ENCODE measurements around the gene KCNH1.
"Not testable (repeated sequence)": the region's sequence is repeated elsewhere in the genome, so short reads cannot be mapped to it uniquely, and the experiment has no call there.

Gene KCNH1

GRCh38 chr1:210995931-210996330, 138.0 kb downstream of the KCNH1 start:
- DNase-seq: not testable (repeated sequence)

DNA sequence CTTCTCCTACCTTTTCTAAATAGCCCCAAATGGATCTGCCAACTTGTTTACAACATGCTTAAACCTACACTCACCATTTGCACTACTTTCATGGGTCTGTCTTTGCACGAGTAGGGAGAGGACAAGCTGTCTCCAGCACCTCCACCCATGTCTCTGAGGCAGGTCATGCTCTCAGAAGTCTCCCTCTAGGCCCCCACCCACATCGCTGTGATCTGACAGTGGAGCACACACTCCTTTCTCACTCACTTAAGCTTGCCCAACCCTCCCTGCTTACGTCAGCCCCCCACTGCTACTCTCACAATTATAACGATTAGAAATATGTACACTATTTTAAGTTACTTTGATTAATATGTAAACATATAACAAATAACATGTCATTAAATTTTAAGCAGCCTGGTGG, 141.1 kb downstream of the KCNH1 start:
- no peak for DNase-seq

DNA sequence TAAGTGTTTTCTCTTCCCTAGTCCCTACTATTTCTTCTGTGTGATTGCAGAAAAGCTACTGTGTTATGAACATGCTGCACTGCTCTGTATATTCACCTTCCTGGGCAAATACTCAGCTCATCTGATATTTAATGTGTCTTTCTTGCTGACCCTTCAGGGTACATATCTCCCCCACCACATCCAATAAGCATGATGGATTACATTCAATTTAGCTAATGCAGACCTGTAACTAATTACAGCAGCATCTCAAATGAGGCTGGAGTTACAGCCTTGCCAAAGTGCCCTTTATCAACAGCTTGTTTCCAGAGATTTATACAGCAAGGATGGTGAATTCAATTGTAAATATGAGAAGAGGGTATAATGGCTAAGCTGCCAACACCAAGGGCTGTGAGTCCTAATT, 144.0 kb downstream of the KCNH1 start:
- no peak for DNase-seq

- DNase-seq: no peak
These were observed 152.5 kb downstream of the KCNH1 start for GRCh38 chr1:210981490-210981889.

- no peak for DNase-seq
These were observed 153.9 kb downstream of the KCNH1 start for GRCh38 chr1:210980082-210980481.

GRCh38 chr1:210978974-210979354, 155.0 kb downstream of the KCNH1 start:
- no peak for DNase-seq

DNA sequence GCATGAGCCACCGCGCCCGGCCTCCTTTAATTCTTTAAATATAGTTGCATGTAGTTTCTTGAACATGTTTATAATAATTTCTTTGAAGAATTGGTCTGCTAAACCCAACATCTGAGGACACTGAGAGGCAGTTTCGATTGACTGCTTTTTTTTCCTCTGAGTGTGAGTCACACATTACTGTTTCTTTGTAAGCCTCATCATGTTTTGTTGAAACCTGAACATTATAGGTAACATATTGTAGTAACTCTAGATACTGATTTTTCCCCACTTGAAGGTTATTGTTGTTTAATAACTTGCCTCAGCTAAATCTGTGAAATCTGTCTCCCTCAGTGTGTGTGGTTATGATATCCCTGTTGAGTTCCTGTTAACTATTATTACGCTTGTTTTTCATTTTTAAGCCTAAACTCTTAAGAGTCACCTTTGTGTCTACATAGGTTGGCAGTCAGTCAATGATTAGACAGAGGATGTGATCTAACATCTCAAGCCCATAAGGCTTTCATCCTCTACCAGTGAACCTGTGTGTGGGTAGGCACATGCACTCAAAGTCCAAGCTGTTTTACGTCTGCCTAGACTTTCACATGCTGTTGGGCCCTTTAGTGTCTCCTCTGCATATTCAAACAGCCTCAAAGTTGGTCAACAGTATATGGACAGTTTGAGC, 155.5 kb downstream of the KCNH1 start:
- no peak for DNase-seq

- DNase-seq: no peak
These were observed 182.7 kb downstream of the KCNH1 start for GRCh38 chr1:210951279-210951678.

GRCh38 chr1:210949940-210950546, 183.9 kb downstream of the KCNH1 start:
- not testable (repeated sequence) for DNase-seq

DNA sequence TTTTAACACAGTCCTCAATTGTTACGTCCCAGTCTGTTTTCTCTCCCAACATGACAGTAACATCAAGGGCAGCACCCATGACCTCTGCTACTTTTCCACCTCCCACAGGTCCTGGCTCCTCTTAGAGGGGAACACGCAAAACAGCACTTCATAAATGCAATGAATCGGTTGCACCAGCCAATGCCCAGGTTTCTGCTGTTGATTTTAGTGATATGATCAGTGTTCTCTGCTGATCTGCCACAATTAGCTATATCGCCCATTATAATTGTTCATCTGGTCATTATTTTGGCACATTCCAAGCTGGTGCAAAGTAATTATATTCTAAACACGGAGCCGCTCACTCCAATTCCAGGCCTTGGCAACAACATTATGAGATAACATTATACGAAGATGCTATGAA, 184.5 kb downstream of the KCNH1 start:
- no peak for DNase-seq

GRCh38 chr1:210949039-210949438, 184.9 kb downstream of the KCNH1 start:
- DNase-seq: no peak

DNA sequence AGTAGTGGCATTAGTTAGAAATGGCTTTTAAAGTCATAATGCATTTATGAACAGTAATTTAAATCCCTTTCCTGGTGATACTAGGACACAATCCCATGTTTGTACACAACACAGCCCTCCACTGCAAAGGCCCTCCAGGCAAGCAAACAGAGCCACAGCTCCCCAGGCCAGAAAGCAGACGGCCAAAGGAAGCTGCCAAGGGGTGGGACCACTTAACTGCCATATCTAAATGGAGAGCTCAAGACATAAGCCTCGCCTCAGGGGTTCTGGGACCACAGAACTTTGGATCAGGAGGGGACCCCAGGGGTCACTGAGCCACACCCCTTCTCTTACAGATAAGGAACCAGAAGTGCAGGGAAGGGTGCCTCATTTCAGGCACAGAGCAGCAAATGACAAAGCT, 189.7 kb downstream of the KCNH1 start:
- no peak for DNase-seq

GRCh38 chr1:210942513-210942912, 191.4 kb downstream of the KCNH1 start:
- DNase-seq: no peak

GRCh38 chr1:210940081-210940617, 193.8 kb downstream of the KCNH1 start:
- no peak for DNase-seq

DNA sequence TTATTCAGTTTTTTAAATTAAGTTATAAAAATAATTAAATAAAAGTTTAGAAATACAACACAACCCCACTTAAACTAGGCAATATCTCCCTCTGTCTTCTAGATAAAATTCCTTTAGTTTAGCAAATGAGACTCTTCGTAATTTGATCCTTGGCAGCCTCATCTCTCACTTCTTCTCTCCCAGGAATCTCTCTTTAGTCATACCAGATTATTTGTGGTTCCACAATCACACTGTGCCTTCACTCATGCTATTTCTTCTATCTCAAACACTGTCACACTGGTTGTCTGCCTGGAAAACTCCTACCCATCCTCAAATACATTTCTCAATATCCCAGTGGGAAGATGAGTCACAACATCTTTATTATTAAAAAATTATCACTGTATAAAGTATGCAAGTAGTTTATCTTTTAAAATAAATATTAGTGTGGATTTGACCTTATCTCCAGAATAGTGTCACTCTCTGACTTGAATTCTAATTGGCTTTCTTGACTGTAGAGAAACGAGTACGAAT, 195.5 kb downstream of the KCNH1 start:
- no peak for DNase-seq

GRCh38 chr1:210937846-210938245, 196.1 kb downstream of the KCNH1 start:
- no peak for DNase-seq

- no peak for DNase-seq
These were observed 198.0 kb downstream of the KCNH1 start for GRCh38 chr1:210935905-210936304.

GRCh38 chr1:210932104-210932503, 201.8 kb downstream of the KCNH1 start:
- DNase-seq: no peak

GRCh38 chr1:210922666-210923065, 211.3 kb downstream of the KCNH1 start:
- DNase-seq: no peak

GRCh38 chr1:210920716-210921694, 212.9 kb downstream of the KCNH1 start:
- DNase-seq: no peak

DNA sequence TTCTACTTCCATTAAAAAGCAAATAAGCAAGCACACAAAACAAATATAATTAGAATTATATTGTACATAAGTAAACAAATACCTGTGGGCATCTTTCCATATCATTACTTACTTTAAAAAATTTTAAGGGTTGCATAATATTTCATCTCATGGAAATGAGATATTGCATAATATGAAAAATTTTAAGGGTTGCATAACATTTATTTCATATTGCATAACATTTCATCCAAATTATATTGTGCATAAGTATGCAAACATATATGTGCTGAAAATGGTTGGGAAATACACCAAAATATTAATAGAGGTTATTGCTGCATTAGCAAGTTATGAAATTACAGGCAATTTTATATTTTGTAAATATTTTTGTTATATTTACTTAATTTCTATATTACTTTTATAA, 213.7 kb downstream of the KCNH1 start:
- DNase-seq: no peak

DNA sequence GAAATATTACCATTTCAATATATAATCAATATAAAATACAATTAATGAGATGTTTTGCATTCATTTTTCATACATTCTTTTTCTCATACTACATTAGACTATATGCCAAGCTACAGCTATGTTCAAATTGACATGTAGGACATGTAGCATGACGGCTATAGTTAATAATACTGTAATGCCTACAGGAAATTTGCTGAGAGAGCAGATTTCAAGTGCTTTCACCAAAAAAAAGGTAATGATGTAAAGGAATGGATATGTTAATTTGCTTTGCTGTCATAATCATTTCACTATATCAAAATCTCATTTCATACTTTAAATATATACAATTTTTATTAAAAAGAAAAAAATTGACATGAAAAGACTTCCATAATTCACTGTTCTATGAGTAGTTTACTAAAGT, 215.1 kb downstream of the KCNH1 start:
- no peak for DNase-seq

DNA sequence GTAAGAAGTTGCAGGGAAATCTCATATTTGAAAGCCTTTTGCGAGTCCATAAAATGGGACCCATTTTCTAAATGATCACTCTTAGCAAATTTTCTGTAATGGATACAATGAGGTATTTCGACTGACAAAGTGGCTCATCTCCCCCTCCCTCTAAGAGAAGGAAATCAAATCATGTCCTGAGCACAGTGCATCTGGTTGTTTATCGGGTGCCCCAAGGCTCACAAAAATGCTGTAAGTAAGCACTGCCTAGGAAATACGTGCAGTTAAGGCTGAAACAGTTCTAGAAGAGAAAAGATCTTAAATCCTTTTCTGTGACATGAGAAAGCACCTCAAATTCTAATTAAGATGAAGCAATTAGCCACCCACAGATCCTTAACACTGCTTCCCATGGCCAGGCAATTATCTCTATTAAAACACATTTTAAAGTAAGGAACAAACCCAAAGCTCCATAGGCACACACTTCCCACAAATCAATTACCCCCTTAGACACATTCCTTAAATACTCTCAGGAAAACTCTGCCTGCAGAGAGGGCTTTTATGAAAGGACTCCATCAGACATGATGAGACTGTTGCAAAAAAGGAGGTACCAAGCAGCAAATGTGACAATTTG, 216.3 kb downstream of the KCNH1 start:
- DNase-seq: no peak
